Panc1 (cell line): ENCODE measurements around the gene NFATC3. TPM values are rescaled to one million over a fixed set of nuclear protein-coding genes. Genes with fewer than 3 reads are reported as not detected.
"Not testable (repeated sequence)": the region's sequence is repeated elsewhere in the genome, so short reads cannot be mapped to it uniquely, and the experiment has no call there.

Source experiments
- ATAC-seq: fragments of 200-7000 bp; cut with Tn5 transposase; 2 replicates; pipeline ENCODE4 v1.9.1; 2020; ENCODE audit warnings: mild to moderate bottlenecking, moderate library complexity
- BruUV-seq: library from RNA; stranded (reverse); fragments of 400-500 nt; replicated peaks from 2 replicates; lab custom pipeline; 2021; lab: Mats Ljungman, UMichigan
- CTCF ChIA-PET: fragments of 300-600 bp; sonication (Branson Sonifier 250); formaldehyde crosslinking; loops from one replicate; lab custom pipeline; 2022; ENCODE audit warnings: antibody characterized with exemption; lab: Charles Lee
- POLR2A ChIA-PET: fragments of 300-600 bp; sonication (Branson Sonifier 250); formaldehyde crosslinking; loops from one replicate; lab custom pipeline; 2022; ENCODE audit warnings: antibody characterized with exemption; lab: Charles Lee
- DNase-seq: peaks from one replicate; pipeline ENCODE4 v3.0.0-alpha.2; 2010; ENCODE audit warnings: low read depth, low spot score
- H3K27ac ChIP-seq: 2 replicates; pipeline ENCODE4 v1.5.1; 2011; ENCODE audit warnings: mild to moderate bottlenecking, low read length, inconsistent platforms
- H3K27me3 ChIP-seq: fragments of 200-500 bp; sonication (Bioruptor generic); 2 replicates; pipeline ENCODE4 v1.6.0; 2014; ENCODE audit warnings: low read length, inconsistent platforms; ENCODE audit not compliant: control insufficient read depth, insufficient read depth
- H3K36me3 ChIP-seq: fragments of 200-500 bp; sonication (Bioruptor generic); 2 replicates; pipeline ENCODE4 v1.5.1; 2014; ENCODE audit warnings: inconsistent platforms, mild to moderate bottlenecking, low read length, moderate library complexity; ENCODE audit not compliant: control insufficient read depth, insufficient read depth
- H3K4me1 ChIP-seq: 2 replicates; pipeline ENCODE4 v1.5.1; 2011; ENCODE audit warnings: inconsistent platforms, mild to moderate bottlenecking, low read length, moderate library complexity; ENCODE audit not compliant: control insufficient read depth, insufficient read depth
- H3K4me3 ChIP-seq, 2 experiments: 2 replicates each; pipeline ENCODE4 v1.5.1; 2011 to 2012; ENCODE audit warnings: low read depth in 2 of 2, low read length in 2 of 2, mild to moderate bottlenecking in 2 of 2, inconsistent platforms in 1 of 2, moderate library complexity in 1 of 2
- H3K9me3 ChIP-seq: fragments of 200-500 bp; sonication (Bioruptor generic); 2 replicates; pipeline ENCODE4 v1.5.1; 2014; ENCODE audit warnings: low read depth, mild to moderate bottlenecking, inconsistent platforms, low read length, moderate library complexity; ENCODE audit not compliant: control insufficient read depth, insufficient read depth
- POLR2AphosphoS5 ChIP-seq: IDR thresholded peaks from 2 replicates; pipeline ENCODE4 v1.6.1; 2012; ENCODE audit warnings: mild to moderate bottlenecking, low read depth, low read length, moderate library complexity
- SIN3A ChIP-seq: IDR thresholded peaks from 2 replicates; pipeline ENCODE4 v1.6.1; 2012; ENCODE audit warnings: low read depth, mild to moderate bottlenecking, low read length, moderate library complexity, borderline replicate concordance; ENCODE audit not compliant: insufficient read depth
- TCF7L2 ChIP-seq: IDR thresholded peaks from 2 replicates; pipeline ENCODE4 v1.6.1; 2011; ENCODE audit warnings: mild to moderate bottlenecking, low read depth, low read length, inconsistent platforms
- in situ Hi-C: cut with HindIII; loops from 2 replicates; pipeline ENCODE4 v1.10.0; 2016; ENCODE audit warnings: low sequenced_read_pairs, low pct_unique_long_range_greater_than_20kb
- intact Hi-C: fragments of 100-400 bp; cut with micrococcal nuclease; formaldehyde crosslinking; loops from one replicate; pipeline ENCODE4 v1.10.0; 2022; ENCODE audit not compliant: unreplicated experiment
- total RNA-seq: library from RNA; stranded (reverse); gene quantifications from one replicate; pipeline ENCODE4 v1.2.1, GENCODE V29; 2021; ENCODE audit not compliant: unreplicated experiment
- TF ChIP-seq, protein P1 (sequence below): fragments of 450-650 bp; IDR thresholded peaks from 2 replicates; pipeline ENCODE4 v1.5.1; 2017; ENCODE audit warnings: mild to moderate bottlenecking
- TF ChIP-seq, protein P2 (sequence below), 2 experiments: IDR thresholded peaks; 2 replicates each; pipeline ENCODE4 v1.6.1; 2011 to 2012; ENCODE audit warnings: low read depth in 2 of 2, control low read depth in 1 of 2, low read length in 1 of 2, mild to moderate bottlenecking in 1 of 2, moderate library complexity in 1 of 2; ENCODE audit not compliant: insufficient read depth in 1 of 2

NFATC3 gene
- total RNA-seq, 1 experiment from 2014 or later = 24.8 TPM

DNA sequence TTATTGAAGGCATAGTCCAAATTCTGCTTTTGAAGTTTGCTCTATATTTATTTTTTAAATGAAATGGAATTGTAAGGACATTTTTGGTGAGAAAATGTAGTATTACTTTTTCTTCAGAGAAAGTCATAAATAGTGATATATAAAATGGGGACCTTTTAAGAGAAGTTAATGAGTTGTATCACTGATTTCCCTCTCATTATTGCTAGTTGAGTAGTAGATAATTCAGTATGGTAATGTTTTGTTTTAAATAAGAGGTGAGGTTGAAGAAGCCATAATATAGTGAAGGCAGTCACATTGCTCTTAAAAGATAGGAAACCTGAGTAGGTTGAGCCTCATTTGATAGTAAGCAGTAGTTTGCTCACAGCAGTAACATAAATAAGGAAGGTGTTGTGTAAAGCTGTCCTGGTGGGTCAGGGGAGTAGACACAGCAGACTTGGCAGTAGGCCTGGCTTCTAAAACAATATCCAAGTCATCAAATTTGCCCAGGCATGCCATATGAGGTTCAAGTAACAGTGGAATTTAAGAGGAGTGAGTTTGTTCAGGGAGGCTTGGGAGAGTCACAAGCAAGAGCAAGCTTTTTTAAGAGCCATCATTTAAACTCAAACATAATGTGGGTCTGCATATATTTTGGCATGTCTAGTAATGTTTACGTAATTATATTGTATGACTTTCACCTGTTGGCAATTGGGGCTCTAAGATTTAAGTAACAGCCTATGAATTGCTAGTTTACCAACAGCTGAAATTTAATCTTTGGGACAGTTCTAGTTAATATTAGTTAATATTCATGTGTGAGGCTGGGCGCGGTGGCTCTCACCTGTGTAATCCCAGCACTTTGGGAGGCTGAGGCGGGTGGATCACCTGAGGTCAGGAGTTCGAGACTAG, 6.5 kb downstream of the NFATC3 start:
- no peaks in the 10 kb centered on the region for H3K36me3 ChIP-seq
- no peak for DNase-seq
- no TSS peak for BruUV-seq
- no peaks in the 10 kb centered on the region for H3K27me3 ChIP-seq
- no peaks in the 10 kb centered on the region for H3K9me3 ChIP-seq
- H3K4me1 ChIP-seq = peaks cover 4% of the 10 kb centered on the region
- no peak for TF ChIP-seq TCF7L2
- TF ChIP-seq, protein P1, sequence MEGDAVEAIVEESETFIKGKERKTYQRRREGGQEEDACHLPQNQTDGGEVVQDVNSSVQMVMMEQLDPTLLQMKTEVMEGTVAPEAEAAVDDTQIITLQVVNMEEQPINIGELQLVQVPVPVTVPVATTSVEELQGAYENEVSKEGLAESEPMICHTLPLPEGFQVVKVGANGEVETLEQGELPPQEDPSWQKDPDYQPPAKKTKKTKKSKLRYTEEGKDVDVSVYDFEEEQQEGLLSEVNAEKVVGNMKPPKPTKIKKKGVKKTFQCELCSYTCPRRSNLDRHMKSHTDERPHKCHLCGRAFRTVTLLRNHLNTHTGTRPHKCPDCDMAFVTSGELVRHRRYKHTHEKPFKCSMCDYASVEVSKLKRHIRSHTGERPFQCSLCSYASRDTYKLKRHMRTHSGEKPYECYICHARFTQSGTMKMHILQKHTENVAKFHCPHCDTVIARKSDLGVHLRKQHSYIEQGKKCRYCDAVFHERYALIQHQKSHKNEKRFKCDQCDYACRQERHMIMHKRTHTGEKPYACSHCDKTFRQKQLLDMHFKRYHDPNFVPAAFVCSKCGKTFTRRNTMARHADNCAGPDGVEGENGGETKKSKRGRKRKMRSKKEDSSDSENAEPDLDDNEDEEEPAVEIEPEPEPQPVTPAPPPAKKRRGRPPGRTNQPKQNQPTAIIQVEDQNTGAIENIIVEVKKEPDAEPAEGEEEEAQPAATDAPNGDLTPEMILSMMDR = no peak
- TF ChIP-seq, protein P2, sequence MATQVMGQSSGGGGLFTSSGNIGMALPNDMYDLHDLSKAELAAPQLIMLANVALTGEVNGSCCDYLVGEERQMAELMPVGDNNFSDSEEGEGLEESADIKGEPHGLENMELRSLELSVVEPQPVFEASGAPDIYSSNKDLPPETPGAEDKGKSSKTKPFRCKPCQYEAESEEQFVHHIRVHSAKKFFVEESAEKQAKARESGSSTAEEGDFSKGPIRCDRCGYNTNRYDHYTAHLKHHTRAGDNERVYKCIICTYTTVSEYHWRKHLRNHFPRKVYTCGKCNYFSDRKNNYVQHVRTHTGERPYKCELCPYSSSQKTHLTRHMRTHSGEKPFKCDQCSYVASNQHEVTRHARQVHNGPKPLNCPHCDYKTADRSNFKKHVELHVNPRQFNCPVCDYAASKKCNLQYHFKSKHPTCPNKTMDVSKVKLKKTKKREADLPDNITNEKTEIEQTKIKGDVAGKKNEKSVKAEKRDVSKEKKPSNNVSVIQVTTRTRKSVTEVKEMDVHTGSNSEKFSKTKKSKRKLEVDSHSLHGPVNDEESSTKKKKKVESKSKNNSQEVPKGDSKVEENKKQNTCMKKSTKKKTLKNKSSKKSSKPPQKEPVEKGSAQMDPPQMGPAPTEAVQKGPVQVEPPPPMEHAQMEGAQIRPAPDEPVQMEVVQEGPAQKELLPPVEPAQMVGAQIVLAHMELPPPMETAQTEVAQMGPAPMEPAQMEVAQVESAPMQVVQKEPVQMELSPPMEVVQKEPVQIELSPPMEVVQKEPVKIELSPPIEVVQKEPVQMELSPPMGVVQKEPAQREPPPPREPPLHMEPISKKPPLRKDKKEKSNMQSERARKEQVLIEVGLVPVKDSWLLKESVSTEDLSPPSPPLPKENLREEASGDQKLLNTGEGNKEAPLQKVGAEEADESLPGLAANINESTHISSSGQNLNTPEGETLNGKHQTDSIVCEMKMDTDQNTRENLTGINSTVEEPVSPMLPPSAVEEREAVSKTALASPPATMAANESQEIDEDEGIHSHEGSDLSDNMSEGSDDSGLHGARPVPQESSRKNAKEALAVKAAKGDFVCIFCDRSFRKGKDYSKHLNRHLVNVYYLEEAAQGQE (IDR thresholded peaks at IDR 0.05; ENCODE audit: insufficient read depth in 1 of 2, low read depth in 2 of 2, low read length in 1 of 2) = no peak
- no peak overlapping the region for H3K4me3 ChIP-seq
- intact Hi-C loops = no loop called here
- peak; percentile 51 for ATAC-seq
- in situ Hi-C loops = no loop called here
- ChIA-PET POLR2A (no interaction called here), CTCF (no interaction called here)
- H3K27ac ChIP-seq = no peak overlapping the region

DNA sequence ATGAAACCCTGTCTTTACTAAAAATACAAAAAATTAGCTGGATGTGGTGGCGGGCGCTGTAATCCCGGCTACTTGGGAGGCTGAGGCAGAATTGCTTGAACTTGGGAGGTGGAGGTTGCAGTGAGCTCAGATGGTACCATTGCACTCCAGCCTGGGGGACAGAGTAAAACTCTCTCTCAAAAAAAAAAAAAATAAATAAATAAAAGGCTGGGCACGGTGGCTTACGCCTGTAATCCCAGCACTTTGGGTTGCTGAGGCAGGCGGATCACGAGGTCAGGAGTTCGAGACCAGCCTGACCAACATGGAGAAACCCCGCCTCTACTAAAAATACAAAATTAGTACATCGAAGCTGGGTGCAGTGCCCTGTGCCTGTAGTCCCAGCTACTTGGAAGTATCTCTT, 7.1 kb downstream of the NFATC3 start:
- POLR2A ChIA-PET = not testable (repeated sequence)

DNA sequence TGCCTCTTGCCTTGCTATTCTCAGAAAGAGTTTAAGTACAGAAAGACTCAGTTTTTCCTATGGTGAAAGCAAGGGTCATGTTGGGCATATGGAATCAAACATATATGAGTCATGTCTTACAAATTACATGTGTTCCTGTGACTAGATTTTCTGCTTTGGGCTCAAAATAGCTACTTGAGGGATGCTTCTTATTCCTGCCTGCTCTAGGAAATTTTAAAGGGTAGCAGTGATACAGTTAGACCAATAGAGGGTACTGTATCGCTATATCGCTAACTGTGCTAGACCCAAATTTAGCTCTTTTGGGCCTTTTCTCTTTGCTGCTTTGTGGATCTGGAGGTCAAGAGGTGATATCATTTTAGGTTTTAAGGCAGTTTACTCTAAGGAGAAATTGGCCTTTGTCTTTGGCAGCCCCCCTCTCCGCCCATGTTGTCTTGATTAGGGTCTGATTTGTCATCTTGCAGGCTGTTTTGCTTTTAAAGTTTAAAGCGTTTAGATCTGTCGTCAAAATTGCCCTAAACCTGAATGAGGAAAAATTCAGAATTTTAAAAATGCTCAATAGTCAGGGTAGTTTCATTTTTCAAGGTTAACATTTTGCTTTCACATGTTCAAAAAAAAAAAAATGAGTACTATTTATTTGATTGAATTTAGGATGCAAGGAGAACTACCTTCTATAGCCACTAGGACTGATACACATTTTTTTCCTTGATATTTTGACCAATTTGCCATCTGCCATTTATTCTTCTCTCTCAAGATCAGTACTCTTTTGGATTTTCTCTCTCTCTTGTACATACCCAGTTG, 8.8 kb downstream of the NFATC3 start:
- Histone ChIP-seq H3K4me1 (peaks cover 4% of the 10 kb centered on the region), H3K36me3 (no peaks in the 10 kb centered on the region), H3K27me3 (no peaks in the 10 kb centered on the region), H3K9me3 (no peaks in the 10 kb centered on the region), H3K27ac (no peak overlapping the region), H3K4me3 (no peak overlapping the region)
- intact Hi-C loops = no loop called here
- no peak for ATAC-seq
- no peak for TF ChIP-seq POLR2AphosphoS5
- TF ChIP-seq, protein P2 (IDR thresholded peaks at IDR 0.05; ENCODE audit: insufficient read depth in 1 of 2, low read depth in 2 of 2, low read length in 1 of 2) = no peak
- TF ChIP-seq, protein P1 = peak; percentile 54
- no peak for TF ChIP-seq SIN3A
- no peak for TF ChIP-seq TCF7L2
- no peak for DNase-seq
- no TSS peak for BruUV-seq
- in situ Hi-C loops = no loop called here
- ChIA-PET POLR2A (no interaction called here), CTCF (interaction anchor here (0.6 kb wide), 1 partner anchor 30 kb away, joined by 3 read pairs; no protein-coding TSS in a partner anchor)

More for the DNA sequence above, 7.1 kb downstream of the NFATC3 start:
- H3K27ac ChIP-seq, DNase-seq, H3K4me3 ChIP-seq, H3K27me3 ChIP-seq, CTCF ChIA-PET, in situ Hi-C loops, BruUV-seq, intact Hi-C loops, H3K4me1 ChIP-seq, H3K36me3 ChIP-seq, H3K9me3 ChIP-seq, ATAC-seq: not testable (repeated sequence)
